Dendritic cell treated with granulocyte-macrophage colony-stimulating factor and Interleukin-4, amounts not matched to agents 40 ng/mL and 50 ng/mL, for 4 days (primary cell): ENCODE results near the gene ADAD2.

ENCODE experiments used
- H3K27ac Mint-ChIP-seq: one replicate; pipeline ENCODE4 v1.8.0; 2022; ENCODE audit warnings: mild to moderate bottlenecking, mixed read lengths
- H3K27me3 Mint-ChIP-seq: one replicate; pipeline ENCODE4 v1.8.0; 2022; ENCODE audit warnings: mild to moderate bottlenecking, mixed read lengths
- H3K36me3 Mint-ChIP-seq: one replicate; pipeline ENCODE4 v1.8.0; 2022; ENCODE audit warnings: low read depth, mixed read lengths
- H3K4me1 Mint-ChIP-seq: one replicate; pipeline ENCODE4 v1.8.0; 2022; ENCODE audit warnings: low read depth, mixed read lengths
- H3K4me3 Mint-ChIP-seq: one replicate; pipeline ENCODE4 v1.8.0; 2022; ENCODE audit warnings: mild to moderate bottlenecking, moderate library complexity, mixed read lengths
- H3K9me3 Mint-ChIP-seq: one replicate; pipeline ENCODE4 v1.8.0; 2022; ENCODE audit warnings: mixed read lengths
- intact Hi-C: fragments of 100-400 bp; cut with micrococcal nuclease; formaldehyde crosslinking; loops from one replicate; pipeline ENCODE4 v1.15.0; 2022

The ADAD2 gene

GRCh38 chr16:84232969-84233368, 42.0 kb downstream of the ADAD2 start:
- Mint-ChIP-seq H3K36me3 (no peaks in the 10 kb centered on the region), H3K27me3 (peaks cover 38% of the 10 kb centered on the region)

GRCh38 chr16:84233748-84234147, 42.8 kb downstream of the ADAD2 start:
- peaks cover 1% of the 10 kb centered on the region for H3K4me1 Mint-ChIP-seq
- intact Hi-C loops: no loop called here
- no peak overlapping the region for H3K27ac Mint-ChIP-seq
- H3K9me3 Mint-ChIP-seq: no peaks in the 10 kb centered on the region
- peaks cover 38% of the 10 kb centered on the region for H3K27me3 Mint-ChIP-seq
- H3K36me3 Mint-ChIP-seq: no peaks in the 10 kb centered on the region
- H3K4me3 Mint-ChIP-seq: no peak overlapping the region

More at GRCh38 chr16:84232969-84233368, 42.0 kb downstream of the ADAD2 start:
- Mint-ChIP-seq H3K27ac (no peak overlapping the region), H3K4me1 (peaks cover 9% of the 10 kb centered on the region), H3K4me3 (no peak overlapping the region), H3K9me3 (no peaks in the 10 kb centered on the region)
- intact Hi-C loops: no loop called here

- Mint-ChIP-seq H3K4me3 (no peak overlapping the region), H3K9me3 (no peaks in the 10 kb centered on the region), H3K4me1 (peaks cover 8% of the 10 kb centered on the region), H3K27me3 (peaks cover 30% of the 10 kb centered on the region), H3K27ac (no peak overlapping the region), H3K36me3 (no peaks in the 10 kb centered on the region)
- intact Hi-C loops: no loop called here
Observed at GRCh38 chr16:84234321-84235241, 43.6 kb downstream of the ADAD2 start.

GRCh38 chr16:84236671-84237070, 45.7 kb downstream of the ADAD2 start:
- Mint-ChIP-seq H3K27me3 (peaks cover 37% of the 10 kb centered on the region), H3K4me3 (no peak overlapping the region), H3K4me1 (peaks cover 17% of the 10 kb centered on the region), H3K9me3 (no peaks in the 10 kb centered on the region), H3K27ac (no peak overlapping the region), H3K36me3 (no peaks in the 10 kb centered on the region)
- intact Hi-C loops: no loop called here

GRCh38 chr16:84237994-84238750, 47.2 kb downstream of the ADAD2 start:
- Mint-ChIP-seq H3K36me3 (no peaks in the 10 kb centered on the region), H3K4me3 (no peak overlapping the region), H3K27ac (no peak overlapping the region), H3K4me1 (peaks cover 17% of the 10 kb centered on the region), H3K9me3 (no peaks in the 10 kb centered on the region), H3K27me3 (peaks cover 37% of the 10 kb centered on the region)
- intact Hi-C loops: no loop called here

DNA sequence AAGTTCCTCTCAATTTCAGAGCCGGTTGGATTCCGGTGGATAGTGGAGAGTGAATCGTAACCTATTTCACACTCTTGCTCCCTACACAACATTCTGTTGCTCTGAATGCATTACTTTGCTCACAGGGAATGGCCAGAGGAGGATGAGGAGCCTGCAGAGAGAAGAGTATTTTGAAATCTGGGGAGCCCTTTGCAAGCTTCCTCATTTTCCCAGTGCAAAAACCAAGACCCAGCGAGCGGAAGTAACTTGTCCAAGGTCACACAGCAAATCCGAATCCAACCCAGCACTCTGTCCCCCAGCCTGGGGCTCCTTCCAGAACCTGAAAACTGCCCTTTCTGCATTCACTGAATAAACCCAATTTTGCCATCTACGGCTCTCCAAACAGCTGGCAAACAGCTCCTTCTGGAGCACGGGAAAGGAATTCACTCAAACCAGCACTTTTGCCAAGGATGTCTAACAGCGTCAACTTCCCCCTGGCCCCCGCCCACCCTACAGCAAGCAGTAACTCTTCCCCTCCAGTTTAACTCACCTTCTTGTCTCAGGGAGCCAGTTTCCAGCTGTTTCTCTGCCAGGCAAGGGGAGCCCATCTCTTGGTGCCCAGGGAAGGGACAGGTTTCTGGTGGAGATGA, 48.3 kb downstream of the ADAD2 start:
- H3K27me3 Mint-ChIP-seq: peaks cover 33% of the 10 kb centered on the region
- peak overlapping the region; percentile 45 for H3K27ac Mint-ChIP-seq
- no peaks in the 10 kb centered on the region for H3K9me3 Mint-ChIP-seq
- peak overlapping the region; percentile 32 for H3K4me3 Mint-ChIP-seq
- H3K4me1 Mint-ChIP-seq: peaks cover 17% of the 10 kb centered on the region
- no peaks in the 10 kb centered on the region for H3K36me3 Mint-ChIP-seq
- intact Hi-C loops: no loop called here

GRCh38 chr16:84239909-84240308, 49.0 kb downstream of the ADAD2 start, which contains the start of gene KCNG4:
Gene KCNG4 (minus strand): TSS chr16:84240012. CDS start chr16:84237485, 2,527 bp downstream.
- intact Hi-C loops: no loop called here
- Mint-ChIP-seq H3K27ac (peak within 1 kb of the TSS; percentile 51), H3K4me3 (peak within 1 kb of the TSS; percentile 32), H3K9me3 (no peaks in the 10 kb centered on the region), H3K36me3 (no peaks in the 10 kb centered on the region), H3K4me1 (peaks cover 17% of the 10 kb centered on the region), H3K27me3 (peaks cover 30% of the 10 kb centered on the region)

- intact Hi-C loops: no loop called here
- no peak overlapping the region for H3K4me3 Mint-ChIP-seq
- peaks cover 32% of the 10 kb centered on the region for H3K27me3 Mint-ChIP-seq
- H3K27ac Mint-ChIP-seq: peak overlapping the region; percentile 51
- H3K9me3 Mint-ChIP-seq: no peaks in the 10 kb centered on the region
- no peaks in the 10 kb centered on the region for H3K36me3 Mint-ChIP-seq
- H3K4me1 Mint-ChIP-seq: peaks cover 17% of the 10 kb centered on the region
Observed at GRCh38 chr16:84240455-84240854, 49.5 kb downstream of the ADAD2 start.

GRCh38 chr16:84241778-84242177, 50.8 kb downstream of the ADAD2 start:
- intact Hi-C loops: no loop called here
- Mint-ChIP-seq H3K27me3 (peaks cover 26% of the 10 kb centered on the region), H3K4me1 (peaks cover 17% of the 10 kb centered on the region), H3K36me3 (no peaks in the 10 kb centered on the region), H3K9me3 (no peaks in the 10 kb centered on the region), H3K4me3 (no peak overlapping the region), H3K27ac (no peak overlapping the region)

GRCh38 chr16:84242839-84243238, 51.9 kb downstream of the ADAD2 start:
- intact Hi-C loops: no loop called here
- Mint-ChIP-seq H3K36me3 (no peaks in the 10 kb centered on the region), H3K9me3 (no peaks in the 10 kb centered on the region), H3K4me3 (no peak overlapping the region), H3K4me1 (peaks cover 17% of the 10 kb centered on the region), H3K27ac (no peak overlapping the region), H3K27me3 (peaks cover 23% of the 10 kb centered on the region)

DNA sequence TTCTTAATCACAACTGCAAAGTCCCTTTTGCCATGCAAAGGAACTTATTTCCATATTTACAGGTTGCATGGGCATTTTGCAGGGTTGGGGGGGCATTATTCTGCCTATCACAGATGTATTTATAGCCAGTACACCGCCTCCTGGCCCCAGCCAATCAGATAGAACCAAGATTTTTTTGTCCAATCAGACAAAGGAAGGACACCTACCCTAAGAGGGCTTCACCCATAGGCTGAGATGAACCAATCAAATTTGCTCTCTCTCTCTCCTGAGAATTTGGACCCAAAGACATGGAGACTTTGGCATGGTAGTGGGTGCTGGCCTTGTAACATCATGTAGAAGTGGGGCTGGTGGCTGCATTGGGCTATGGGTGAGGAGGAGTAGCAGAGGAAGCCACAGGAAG, 52.8 kb downstream of the ADAD2 start:
- Mint-ChIP-seq H3K27me3 (peaks cover 23% of the 10 kb centered on the region), H3K9me3 (no peaks in the 10 kb centered on the region), H3K36me3 (no peaks in the 10 kb centered on the region), H3K4me3 (no peak overlapping the region), H3K27ac (no peak overlapping the region), H3K4me1 (peaks cover 17% of the 10 kb centered on the region)
- intact Hi-C loops: no loop called here

GRCh38 chr16:84244728-84245127, 53.8 kb downstream of the ADAD2 start:
- Mint-ChIP-seq H3K27me3 (peaks cover 26% of the 10 kb centered on the region), H3K4me3 (no peak overlapping the region), H3K4me1 (peaks cover 7% of the 10 kb centered on the region), H3K27ac (no peak overlapping the region), H3K9me3 (no peaks in the 10 kb centered on the region), H3K36me3 (no peaks in the 10 kb centered on the region)
- intact Hi-C loops: no loop called here

DNA sequence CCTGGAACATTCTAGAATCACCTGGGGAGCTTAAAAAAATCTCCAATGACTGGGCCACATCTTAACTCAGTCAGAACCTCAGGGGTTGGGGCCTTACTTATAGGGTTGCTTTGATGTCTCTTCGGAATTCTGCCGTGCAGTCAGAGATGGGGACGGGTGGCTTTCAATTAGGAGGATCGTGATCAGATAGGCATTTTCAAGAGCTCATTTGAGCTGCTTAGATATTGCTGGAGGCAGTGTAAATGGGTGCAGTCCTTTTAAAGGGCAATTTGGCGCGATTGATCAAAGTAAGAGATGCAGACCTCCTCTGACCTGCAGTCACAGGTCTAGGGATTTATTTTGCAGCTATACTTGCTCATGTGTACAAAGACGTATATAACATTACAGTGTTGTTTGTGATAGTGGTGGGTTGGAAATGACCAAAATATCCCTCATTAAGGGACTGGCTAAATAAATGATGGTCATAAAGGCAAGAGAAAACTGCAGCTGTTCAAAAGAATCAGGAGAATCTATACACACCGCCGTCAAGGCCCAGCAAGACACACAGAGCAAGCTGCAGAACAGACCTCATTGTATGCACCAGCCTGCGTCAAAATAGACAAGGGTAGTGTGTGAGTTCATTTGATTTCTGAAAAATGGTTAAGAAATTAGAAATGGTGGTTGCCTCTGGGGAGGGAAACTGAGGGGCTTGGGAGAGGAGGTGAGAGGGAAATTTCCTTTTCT, 55.2 kb downstream of the ADAD2 start:
- no peaks in the 10 kb centered on the region for H3K4me1 Mint-ChIP-seq
- no peaks in the 10 kb centered on the region for H3K9me3 Mint-ChIP-seq
- H3K27ac Mint-ChIP-seq: no peak overlapping the region
- intact Hi-C loops: no loop called here
- H3K27me3 Mint-ChIP-seq: peaks cover 19% of the 10 kb centered on the region
- H3K4me3 Mint-ChIP-seq: no peak overlapping the region
- H3K36me3 Mint-ChIP-seq: no peaks in the 10 kb centered on the region
